HepG2 (cell line): ENCODE results near the gene EMC9. TPM values are rescaled to one million over a fixed set of nuclear protein-coding genes. Genes with fewer than 3 reads are reported as not detected.

ENCODE experiments used
- AHDC1 ChIP-seq: sonication (generic); formaldehyde crosslinking; IDR thresholded peaks from 2 replicates; pipeline ENCODE4 v1.5.1; 2020; ENCODE audit warnings: mild to moderate bottlenecking, missing genetic modification reagents, borderline replicate concordance
- ATF3 ChIP-seq: sonication (generic); formaldehyde crosslinking; IDR thresholded peaks from 2 replicates; pipeline ENCODE4 v1.4.0; 2020; ENCODE audit warnings: missing genetic modification reagents
- HMGXB4 ChIP-seq, 2 experiments: sonication (generic) in 1 of 2; formaldehyde crosslinking in 1 of 2; IDR thresholded peaks; 2 replicates each; pipeline versions ENCODE4 v1.4.0 to v1.6.1; 2018 to 2020; ENCODE audit warnings: missing genetic modification reagents in 2 of 2, borderline replicate concordance in 1 of 2, low read depth in 1 of 2, mild to moderate bottlenecking in 1 of 2, missing biosample characterization in 1 of 2
- HNRNPH1 ChIP-seq: fragments of 200-400 bp; formaldehyde crosslinking; optimal IDR thresholded peaks from 2 replicates; pipeline ENCODE3; 2017; ENCODE audit warnings: mild to moderate bottlenecking, low read depth, low read length
- NR1H2 ChIP-seq: sonication (generic); formaldehyde crosslinking; IDR thresholded peaks from 2 replicates; pipeline ENCODE4 v1.8.1; 2022; ENCODE audit warnings: low read depth, missing genetic modification reagents, borderline replicate concordance
- NR2F6 ChIP-seq, 2 experiments: IDR thresholded peaks; 2 replicates each; pipeline ENCODE4 v1.6.1; 2016; ENCODE audit warnings: antibody characterized with exemption in 1 of 2, mild to moderate bottlenecking in 1 of 2
- TCF7 ChIP-seq: sonication (generic); IDR thresholded peaks from 2 replicates; pipeline ENCODE4 v1.6.1; 2016; ENCODE audit warnings: antibody characterized with exemption, low read depth
- ZNF318 ChIP-seq: sonication (generic); formaldehyde crosslinking; IDR thresholded peaks from 2 replicates; pipeline ENCODE4 v1.4.0; 2020; ENCODE audit warnings: mild to moderate bottlenecking, missing genetic modification reagents
- ZNF784 ChIP-seq: sonication (generic); formaldehyde crosslinking; IDR thresholded peaks from 2 replicates; pipeline ENCODE4 v1.5.1; 2020; ENCODE audit warnings: missing genetic modification reagents, mild to moderate bottlenecking, borderline replicate concordance
- polyA plus RNA-seq, 8 experiments: library from polyadenylated mRNA; depleted of rRNA in 3 of 8; stranded (reverse) in 7 of 8; unstranded in 1 of 8; fragments of >200 nt; fragmentation: Illumina TruSeq in 4 of 8; extraction: Trizol in 4 of 8; gene quantifications; 2 replicates each; pipeline versions ENCODE4 v1.2.1 to v1.2.3, GENCODE V29; 2011 to 2016; ENCODE audit warnings: low read depth in 4 of 8, missing spikeins in 1 of 8, mixed read lengths in 1 of 8; ENCODE audit not compliant: insufficient read depth in 1 of 8
- total RNA-seq, 5 experiments: library from RNA; depleted of rRNA; stranded (reverse); fragments of >200 nt; fragmentation: Illumina TruSeq; extraction: Trizol; gene quantifications; 2 replicates each; pipeline ENCODE4 v1.2.3, GENCODE V29; 2016; ENCODE audit warnings: low read depth in 1 of 5

EMC9 gene
- total and polyA plus RNA-seq, 2 of the 13 experiments (the other 11 are each of a cell fraction or from before 2014, with no cell fraction given), result 60.5 to 78.7 TPM

GRCh38 chr14:24138396-24139271, 2.8 kb downstream of the EMC9 start (continued):
- 0 out of 2 replicates have a peak, but pooled peaks have one; percentile 8 for TF ChIP-seq ZNF784 (CRISPR knock-in tag)
- TF ChIP-seq HMGXB4 (CRISPR knock-in tag; IDR thresholded peaks at IDR 0.05; ENCODE audit: borderline replicate concordance in 1 of 2, low read depth in 1 of 2), result 0 out of 4 replicates have a peak, but pooled peaks of 1 of the 2 experiments have one; percentile 18
- peak; percentile 38; the same call in 1 of the 2 replicates for TF ChIP-seq NR2F6 (IDR thresholded peaks at IDR 0.05)
- no peak for TF ChIP-seq NR2F6 (CRISPR knock-in tag; IDR thresholded peaks at IDR 0.05)
- 0 out of 2 replicates have a peak, but pooled peaks have one; percentile 61 for TF ChIP-seq ZNF318 (CRISPR knock-in tag)
- TF ChIP-seq HNRNPH1, result peak; percentile 12
- TF ChIP-seq TCF7, result no peak
- TF ChIP-seq NR1H2 (CRISPR knock-in tag), result no peak
- TF ChIP-seq ATF3, result peak; percentile 45
- no peak for TF ChIP-seq AHDC1
